GM13977 (cell line): Measurements from ENCODE around the gene PREX1.
A peak's percentile ranks its signal among the peaks of the same experiment; 100 is the strongest.

ENCODE experiments used
- DNase-seq: peaks from one replicate; pipeline ENCODE4 v3.0.0; 2012; ENCODE audit warnings: low spot score
- CTCF ChIP-seq: IDR thresholded peaks from 2 replicates; pipeline ENCODE4 v1.5.1; 2012; ENCODE audit warnings: mild to moderate bottlenecking, control low read depth; ENCODE audit not compliant: insufficient read depth; ENCODE audit errors: extremely low read depth, missing control alignments
- in situ Hi-C: fragments of 300-500 bp; cut with MboI; formaldehyde crosslinking; loops from one replicate; pipeline ENCODE4 v1.12.0; 2022; ENCODE audit warnings: low sequenced_read_pairs, low pct_unique_long_range_greater_than_20kb, mixed read lengths, inconsistent platforms; ENCODE audit not compliant: unreplicated experiment

The PREX1 gene

GRCh38 chr20:48658505-48658904 is 169.3 kb downstream of the PREX1 start:
- in situ Hi-C loops, result loop anchor here (5.0 kb wide), 1 partner anchor 249 kb away; no protein-coding TSS in a partner anchor
- no peak for DNase-seq
- TF ChIP-seq CTCF, result no peak

GRCh38 chr20:48658198-48658476 is 169.7 kb downstream of the PREX1 start:
- in situ Hi-C loops, result loop anchor here (5.0 kb wide), 1 partner anchor 249 kb away; no protein-coding TSS in a partner anchor
- DNase-seq, result no peak
- no peak for TF ChIP-seq CTCF

GRCh38 chr20:48657426-48658197 is 170.2 kb downstream of the PREX1 start:
- DNase-seq, result peak; percentile 91
- TF ChIP-seq CTCF, result peak; percentile 82
- in situ Hi-C loops, result loop anchor here (5.0 kb wide), 1 partner anchor 250 kb away; no protein-coding TSS in a partner anchor

GRCh38 chr20:48656661-48657211 is 171.1 kb downstream of the PREX1 start:
- TF ChIP-seq CTCF, result peak; percentile 18
- no peak for DNase-seq
- in situ Hi-C loops, result loop anchor here (5.0 kb wide), 1 partner anchor 251 kb away; no protein-coding TSS in a partner anchor

GRCh38 chr20:48656137-48656536 is 171.7 kb downstream of the PREX1 start:
- in situ Hi-C loops, result loop anchor here (5.0 kb wide), 1 partner anchor 251 kb away; no protein-coding TSS in a partner anchor
- no peak for DNase-seq
- TF ChIP-seq CTCF, result no peak

GRCh38 chr20:48653706-48654051 is 174.1 kb downstream of the PREX1 start:
- no peak for TF ChIP-seq CTCF
- DNase-seq, result no peak
- in situ Hi-C loops, result no loop called here
